ENCODE data around the gene LMNTD2. TPM values are rescaled to one million over a fixed set of nuclear protein-coding genes. Genes with fewer than 3 reads are reported as not detected.
A peak's percentile ranks its signal among the peaks of the same experiment; 100 is the strongest.

The LMNTD2 gene
- total RNA-seq, 1 experiment from 2014 or later: 7.8 TPM

DNA sequence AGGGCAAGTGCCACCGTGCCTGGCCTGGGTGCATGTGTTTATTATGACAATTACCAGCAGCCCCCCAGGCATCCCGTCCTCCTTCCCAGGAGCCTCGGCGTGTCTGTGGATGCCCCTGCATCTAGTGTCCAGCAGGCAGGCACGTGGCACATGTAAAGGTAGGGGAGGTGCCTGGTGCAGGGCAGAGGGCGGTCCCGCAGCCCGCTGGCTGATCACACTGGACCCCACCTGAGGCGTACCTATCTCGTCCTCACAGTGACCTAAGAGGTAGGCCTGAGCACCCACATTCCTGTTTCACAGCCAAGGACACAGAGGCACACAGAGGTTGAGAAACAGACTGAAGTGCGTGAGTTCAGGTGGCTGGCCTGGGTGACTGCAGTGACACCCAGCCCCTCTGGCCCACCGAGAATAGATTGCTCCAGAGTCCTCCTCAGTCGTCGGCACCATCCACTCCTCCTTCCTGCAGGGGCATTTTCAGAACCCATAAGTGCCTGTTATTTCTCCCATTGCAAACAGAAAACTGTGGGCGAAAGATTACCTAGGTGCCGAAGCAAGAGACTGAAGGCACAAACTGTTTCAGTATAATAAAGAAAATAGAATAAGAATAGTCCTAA lies 12.7 kb upstream of the LMNTD2 start:
- Mint-ChIP-seq H3K36me3 (ENCODE audit: insufficient read depth, unreplicated experiment) (peaks cover 40% of the 10 kb centered on the region), H3K27ac (ENCODE audit: unreplicated experiment) (no peak overlapping the region), H3K27me3 (ENCODE audit: unreplicated experiment) (peaks cover 16% of the 10 kb centered on the region), H3K4me3 (ENCODE audit: low read depth, unreplicated experiment) (no peak overlapping the region), H3K4me1 (ENCODE audit: low read depth, unreplicated experiment) (peaks cover 21% of the 10 kb centered on the region), H3K9me3 (ENCODE audit: low read depth, unreplicated experiment) (no peaks in the 10 kb centered on the region)
- BruUV-seq (replicated peaks): no TSS peak
- CTCF ChIA-PET: no interaction called here
- no peak for DNase-seq
- intact Hi-C loops (cut with micrococcal nuclease; ENCODE audit: unreplicated experiment): no loop called here
- TF ChIP-seq, protein P1, sequence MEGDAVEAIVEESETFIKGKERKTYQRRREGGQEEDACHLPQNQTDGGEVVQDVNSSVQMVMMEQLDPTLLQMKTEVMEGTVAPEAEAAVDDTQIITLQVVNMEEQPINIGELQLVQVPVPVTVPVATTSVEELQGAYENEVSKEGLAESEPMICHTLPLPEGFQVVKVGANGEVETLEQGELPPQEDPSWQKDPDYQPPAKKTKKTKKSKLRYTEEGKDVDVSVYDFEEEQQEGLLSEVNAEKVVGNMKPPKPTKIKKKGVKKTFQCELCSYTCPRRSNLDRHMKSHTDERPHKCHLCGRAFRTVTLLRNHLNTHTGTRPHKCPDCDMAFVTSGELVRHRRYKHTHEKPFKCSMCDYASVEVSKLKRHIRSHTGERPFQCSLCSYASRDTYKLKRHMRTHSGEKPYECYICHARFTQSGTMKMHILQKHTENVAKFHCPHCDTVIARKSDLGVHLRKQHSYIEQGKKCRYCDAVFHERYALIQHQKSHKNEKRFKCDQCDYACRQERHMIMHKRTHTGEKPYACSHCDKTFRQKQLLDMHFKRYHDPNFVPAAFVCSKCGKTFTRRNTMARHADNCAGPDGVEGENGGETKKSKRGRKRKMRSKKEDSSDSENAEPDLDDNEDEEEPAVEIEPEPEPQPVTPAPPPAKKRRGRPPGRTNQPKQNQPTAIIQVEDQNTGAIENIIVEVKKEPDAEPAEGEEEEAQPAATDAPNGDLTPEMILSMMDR (IDR thresholded peaks at IDR 0.05; ENCODE audit: unreplicated experiment): no peak

- no peak overlapping the region for H3K27ac Mint-ChIP-seq (ENCODE audit: unreplicated experiment)
- DNase-seq: no peak
- peaks cover 16% of the 10 kb centered on the region for H3K27me3 Mint-ChIP-seq (ENCODE audit: unreplicated experiment)
- H3K9me3 Mint-ChIP-seq (ENCODE audit: low read depth, unreplicated experiment): no peaks in the 10 kb centered on the region
- CTCF ChIA-PET: interaction anchor here (0.6 kb wide), 1 partner anchor 37 kb away, joined by 3 read pairs; no protein-coding TSS in a partner anchor
- peaks cover 12% of the 10 kb centered on the region for H3K4me1 Mint-ChIP-seq (ENCODE audit: low read depth, unreplicated experiment)
- intact Hi-C loops (cut with micrococcal nuclease; ENCODE audit: unreplicated experiment): no loop called here
- peaks cover 45% of the 10 kb centered on the region for H3K36me3 Mint-ChIP-seq (ENCODE audit: insufficient read depth, unreplicated experiment)
- TF ChIP-seq, protein P1 (IDR thresholded peaks at IDR 0.05; ENCODE audit: unreplicated experiment): no peak
- no TSS peak for BruUV-seq (replicated peaks)
- no peak overlapping the region for H3K4me3 Mint-ChIP-seq (ENCODE audit: low read depth, unreplicated experiment)
Observed at GRCh38 chr11:571802-572185, 11.3 kb upstream of the LMNTD2 start.

DNA sequence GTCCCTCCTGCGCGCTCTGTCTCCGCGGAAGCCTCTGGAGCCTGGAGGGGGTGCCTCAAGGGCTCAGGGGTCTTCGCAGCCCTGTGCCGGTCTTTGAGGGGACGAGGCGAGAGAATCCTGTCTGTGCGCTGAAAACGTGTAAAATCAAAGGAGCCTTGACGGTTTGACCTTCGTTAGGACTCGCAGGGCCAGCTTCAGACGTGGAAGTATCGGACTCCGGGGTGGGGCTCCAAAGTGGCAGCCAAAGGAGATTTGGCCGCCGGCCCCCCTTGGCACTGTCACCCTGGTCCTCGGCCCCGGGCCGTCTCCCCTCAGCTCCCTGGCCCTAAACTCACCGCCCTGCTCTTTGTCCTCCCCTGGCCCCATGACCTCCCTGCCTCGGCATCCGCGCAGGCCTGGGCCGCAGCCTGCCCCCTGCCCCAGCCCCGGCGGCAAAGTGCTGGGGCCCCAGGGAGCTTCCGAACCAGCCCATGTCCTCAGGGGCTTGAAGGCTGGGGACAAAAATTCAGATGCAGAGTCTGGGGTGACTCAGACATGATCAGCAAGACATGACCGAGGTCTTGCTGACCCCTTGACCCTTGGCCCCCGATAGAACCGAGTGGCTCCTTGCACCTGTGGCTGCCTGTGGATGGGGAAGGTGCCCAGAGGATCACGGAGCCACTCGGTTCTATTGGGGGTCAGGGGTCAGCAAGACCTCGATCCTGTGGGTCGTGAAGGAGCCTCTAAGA lies 8.8 kb upstream of the LMNTD2 start:
- peaks cover 36% of the 10 kb centered on the region for H3K36me3 Mint-ChIP-seq (ENCODE audit: insufficient read depth, unreplicated experiment)
- H3K27me3 Mint-ChIP-seq (ENCODE audit: unreplicated experiment): peaks cover 4% of the 10 kb centered on the region
- CTCF ChIA-PET: no interaction called here
- TF ChIP-seq, protein P1 (IDR thresholded peaks at IDR 0.05; ENCODE audit: unreplicated experiment): no peak
- peaks cover 3% of the 10 kb centered on the region for H3K4me1 Mint-ChIP-seq (ENCODE audit: low read depth, unreplicated experiment)
- no TSS peak for BruUV-seq (replicated peaks)
- DNase-seq: no peak
- intact Hi-C loops (cut with micrococcal nuclease; ENCODE audit: unreplicated experiment): loop anchor here (10.0 kb wide), 1 partner anchor 135 kb away; the partner anchor contains the start of gene EPS8L2
- peak overlapping the region; percentile 71 for H3K4me3 Mint-ChIP-seq (ENCODE audit: low read depth, unreplicated experiment)
- H3K27ac Mint-ChIP-seq (ENCODE audit: unreplicated experiment): no peak overlapping the region
- H3K9me3 Mint-ChIP-seq (ENCODE audit: low read depth, unreplicated experiment): no peaks in the 10 kb centered on the region

- Mint-ChIP-seq H3K4me1 (ENCODE audit: low read depth, unreplicated experiment) (no peaks in the 10 kb centered on the region), H3K27ac (ENCODE audit: unreplicated experiment) (no peak overlapping the region), H3K4me3 (ENCODE audit: low read depth, unreplicated experiment) (peak overlapping the region; percentile 71), H3K36me3 (ENCODE audit: insufficient read depth, unreplicated experiment) (peaks cover 44% of the 10 kb centered on the region), H3K9me3 (ENCODE audit: low read depth, unreplicated experiment) (no peaks in the 10 kb centered on the region), H3K27me3 (ENCODE audit: unreplicated experiment) (no peaks in the 10 kb centered on the region)
- BruUV-seq (replicated peaks): no TSS peak
- CTCF ChIA-PET: no interaction called here
- peak; percentile 97 for DNase-seq
- intact Hi-C loops (cut with micrococcal nuclease; ENCODE audit: unreplicated experiment): loop anchor here (10.0 kb wide), 1 partner anchor 136 kb away; the partner anchor contains the start of gene EPS8L2
- TF ChIP-seq, protein P1 (IDR thresholded peaks at IDR 0.05; ENCODE audit: unreplicated experiment): no peak
Observed at GRCh38 chr11:568306-569157, 8.0 kb upstream of the LMNTD2 start.
